Brain microvascular endothelial cell (primary cell): ENCODE results near the gene MXI1.

Experiments used
- DNase-seq: peaks from one replicate; pipeline ENCODE4 v3.0.0-alpha.2; 2020
- H3K27ac ChIP-seq: fragments of 250-450 bp; sonication (Bioruptor Pico); 2 replicates; pipeline ENCODE4 v1.5.1; 2020; ENCODE audit warnings: mild to moderate bottlenecking, moderate library complexity
- H3K27me3 ChIP-seq: fragments of 250-450 bp; sonication (Bioruptor Pico); replicated peaks from 2 replicates; pipeline ENCODE4 v1.5.1; 2020; ENCODE audit warnings: mild to moderate bottlenecking
- H3K36me3 ChIP-seq: fragments of 250-450 bp; sonication (Bioruptor Pico); replicated peaks from 2 replicates; pipeline ENCODE4 v1.5.1; 2020; ENCODE audit warnings: mild to moderate bottlenecking
- H3K4me3 ChIP-seq: 2 replicates; pipeline ENCODE4 v1.5.1; 2011; ENCODE audit warnings: low read depth, mild to moderate bottlenecking, control low read depth, low read length, moderate library complexity
- CTCF ChIP-seq: IDR thresholded peaks from 2 replicates; pipeline ENCODE4 v1.5.1; 2011; ENCODE audit warnings: low read depth, mild to moderate bottlenecking, moderate library complexity, low read length, control low read depth, inconsistent platforms; ENCODE audit errors: missing control alignments
- in situ Hi-C: cut with HindIII; loops from 2 replicates; pipeline ENCODE4 v1.10.0; 2017; ENCODE audit warnings: low sequenced_read_pairs, low pct_ligation_motif_present

MXI1 gene

GRCh38 chr10:110207011-110207804 is at the start of gene MXI1:
TSS of gene MXI1 (plus strand) at chr10:110207605. CDS start at chr10:110207809, 204 bp downstream.
- peak; percentile 90 for DNase-seq
- H3K27ac ChIP-seq: no peak within 1 kb of the TSS
- H3K4me3 ChIP-seq: peak within 1 kb of the TSS; percentile 72
- in situ Hi-C loops: no loop called here
- no peaks in the 10 kb centered on the region for H3K27me3 ChIP-seq
- no peak for TF ChIP-seq CTCF
- H3K36me3 ChIP-seq: no peaks in the 10 kb centered on the region

GRCh38 chr10:110158051-110159005 is 49.1 kb upstream of the MXI1 start:
- H3K27me3 ChIP-seq: no peaks in the 10 kb centered on the region
- no peak overlapping the region for H3K27ac ChIP-seq
- H3K4me3 ChIP-seq: no peak overlapping the region
- TF ChIP-seq CTCF: no peak
- no peaks in the 10 kb centered on the region for H3K36me3 ChIP-seq
- in situ Hi-C loops: no loop called here
- no peak for DNase-seq

- DNase-seq: no peak
- no peak overlapping the region for H3K27ac ChIP-seq
- no peak for TF ChIP-seq CTCF
- H3K4me3 ChIP-seq: no peak overlapping the region
- in situ Hi-C loops: no loop called here
- no peaks in the 10 kb centered on the region for H3K36me3 ChIP-seq
- no peaks in the 10 kb centered on the region for H3K27me3 ChIP-seq
Observed at GRCh38 chr10:110160081-110160480, 47.3 kb upstream of the MXI1 start.

GRCh38 chr10:110160522-110160921 is 46.9 kb upstream of the MXI1 start:
- H3K27ac ChIP-seq: no peak overlapping the region
- in situ Hi-C loops: no loop called here
- H3K36me3 ChIP-seq: no peaks in the 10 kb centered on the region
- H3K27me3 ChIP-seq: no peaks in the 10 kb centered on the region
- no peak for DNase-seq
- H3K4me3 ChIP-seq: no peak overlapping the region
- TF ChIP-seq CTCF: no peak

- Histone ChIP-seq H3K27ac (no peak overlapping the region), H3K27me3 (peaks cover 5% of the 10 kb centered on the region), H3K4me3 (no peak overlapping the region), H3K36me3 (no peaks in the 10 kb centered on the region)
- no peak for DNase-seq
- peak; percentile 6 for TF ChIP-seq CTCF
- in situ Hi-C loops: no loop called here
Observed at GRCh38 chr10:110162741-110163145, 44.7 kb upstream of the MXI1 start.
